ENCODE data around the gene CADPS2.
A peak's percentile ranks its signal among the peaks of the same experiment; 100 is the strongest.
"Not testable (repeated sequence)": the region's sequence is repeated elsewhere in the genome, so short reads cannot be mapped to it uniquely, and the experiment has no call there.

Gene CADPS2

DNA sequence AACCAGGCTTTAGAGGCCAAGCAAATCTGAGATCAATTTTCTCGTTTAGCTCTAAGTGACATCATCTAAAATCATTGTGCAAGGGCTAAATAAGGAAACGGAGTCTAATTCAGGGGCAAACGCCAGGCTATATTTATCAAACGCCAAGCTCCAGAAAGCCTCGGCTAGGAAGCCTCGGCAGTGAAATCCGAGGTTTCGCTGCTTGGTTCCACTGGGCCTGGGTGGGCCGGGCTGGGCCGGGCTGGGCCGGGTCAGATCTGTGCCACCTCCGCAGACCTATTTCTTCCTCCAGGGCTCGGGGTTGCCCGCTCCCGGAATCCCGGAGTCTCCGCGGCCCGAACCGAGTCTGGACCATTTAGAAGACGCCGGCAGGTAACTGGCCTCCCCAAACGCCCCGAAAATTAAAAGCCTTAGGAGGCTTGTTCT, 581.3 kb downstream of the CADPS2 start:
- no peak for DNase-seq

GRCh38 chr7:122304319-122304975, 581.8 kb downstream of the CADPS2 start, which contains the start of gene FEZF1:
FEZF1 (minus strand) TSS chr7:122304750; CDS start chr7:122304437, 313 bp downstream.
- peak; percentile 45 for DNase-seq

- DNase-seq = no peak
These were observed 582.5 kb downstream of the CADPS2 start for GRCh38 chr7:122303531-122304318.

GRCh38 chr7:122302761-122303530, 583.3 kb downstream of the CADPS2 start:
- no peak for DNase-seq

GRCh38 chr7:122301858-122302760, 584.2 kb downstream of the CADPS2 start:
- DNase-seq = no peak

DNA sequence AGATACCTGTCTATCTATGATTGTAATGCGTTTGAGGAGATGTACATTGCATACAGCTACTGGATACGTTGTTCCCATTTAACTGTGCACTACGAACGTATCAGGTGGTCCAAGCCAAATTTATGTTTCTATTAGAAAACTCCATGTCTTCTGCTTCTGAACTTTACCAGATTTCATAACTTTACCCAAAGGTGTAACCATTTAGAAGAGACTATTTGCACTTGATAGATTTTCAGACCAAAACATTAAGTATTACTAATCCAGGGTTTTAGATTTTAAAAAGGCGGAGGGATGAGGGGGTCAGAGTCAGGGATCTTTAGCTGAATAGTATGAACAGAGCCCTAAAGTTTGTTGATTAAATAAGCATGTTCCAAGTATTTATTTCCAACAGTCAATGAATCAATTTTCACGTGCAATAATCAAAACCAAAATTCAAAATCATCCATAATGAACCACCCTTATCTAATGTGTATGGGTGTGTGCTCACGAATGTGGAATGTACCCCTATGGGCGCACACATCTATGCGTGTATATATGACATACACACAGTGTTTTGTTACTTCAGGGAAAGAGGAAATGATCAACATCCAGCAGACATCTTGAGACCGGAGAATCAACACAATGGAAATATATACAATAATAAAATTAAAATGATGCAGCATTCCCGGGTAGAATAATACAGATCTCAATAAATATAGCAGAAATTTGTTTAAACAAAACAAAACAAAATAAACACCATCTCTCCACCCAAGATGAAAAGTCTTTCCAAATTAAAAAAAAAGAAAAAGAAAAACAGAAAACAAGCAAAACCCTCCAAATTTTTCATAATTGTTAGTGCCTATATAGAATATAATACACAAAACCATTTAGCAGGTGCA, 585.1 kb downstream of the CADPS2 start:
- no peak for DNase-seq

DNA sequence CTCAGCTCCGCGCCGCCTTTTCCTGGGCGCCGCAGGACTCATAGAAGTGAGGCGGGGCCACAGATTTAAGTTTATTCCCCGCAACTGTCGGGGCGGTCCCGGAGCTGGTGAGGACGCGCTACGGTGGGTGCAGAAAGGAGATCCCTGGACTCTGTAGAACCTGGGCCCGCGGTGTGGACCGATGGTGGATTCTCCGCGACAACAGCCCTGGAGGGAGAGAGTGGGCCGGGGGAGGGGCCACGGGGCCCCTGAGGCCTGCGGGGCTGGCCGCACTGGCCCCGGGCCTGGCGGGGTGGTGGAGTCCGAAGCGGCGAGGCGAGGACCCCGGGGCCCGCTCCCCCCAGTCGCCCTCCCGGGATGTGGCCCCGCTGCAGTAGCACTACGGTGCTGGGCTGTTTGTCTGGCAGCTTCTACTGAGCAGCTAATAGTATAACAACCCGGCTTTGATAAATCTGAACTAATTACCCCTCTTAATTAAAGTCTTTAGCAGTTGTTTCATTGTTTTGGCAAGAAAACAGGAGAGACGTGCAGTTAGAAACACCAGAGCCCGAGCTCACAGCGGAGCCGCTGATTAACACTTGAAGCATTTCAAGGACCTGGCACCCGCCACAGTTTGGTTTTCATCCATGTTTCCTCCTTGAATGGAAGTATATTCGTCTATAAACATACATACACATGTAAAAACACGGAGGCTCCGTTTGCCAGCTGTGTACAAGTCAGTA, 585.9 kb downstream of the CADPS2 start:
- no peak for DNase-seq

- DNase-seq = no peak
These were observed 586.5 kb downstream of the CADPS2 start for GRCh38 chr7:122299624-122300210.

DNA sequence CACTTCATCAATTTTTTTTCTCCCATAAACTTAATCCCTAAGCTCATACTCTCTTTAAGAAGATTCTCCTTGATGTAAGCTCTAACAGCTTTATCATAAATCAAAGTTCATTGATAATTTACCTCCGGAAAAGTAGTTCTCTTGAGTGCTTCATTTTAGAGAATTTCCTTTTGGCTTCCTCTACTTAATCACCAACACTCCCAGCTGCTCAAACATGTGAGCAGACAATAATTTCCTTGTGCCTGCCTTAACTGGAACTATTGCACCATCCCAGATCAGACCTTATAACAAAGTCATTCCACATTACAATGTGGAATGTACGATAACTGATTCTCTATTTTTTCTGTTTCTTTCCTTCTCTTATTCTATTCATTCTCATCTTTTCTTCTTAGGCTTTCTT, 587.6 kb downstream of the CADPS2 start:
- no peak for DNase-seq

- no peak for DNase-seq
These were observed 588.1 kb downstream of the CADPS2 start for GRCh38 chr7:122298131-122298530.

GRCh38 chr7:122291189-122291588, 595.1 kb downstream of the CADPS2 start:
- DNase-seq = no peak

GRCh38 chr7:122290476-122290875, 595.8 kb downstream of the CADPS2 start:
- no peak for DNase-seq

- DNase-seq = no peak
These were observed 596.8 kb downstream of the CADPS2 start for GRCh38 chr7:122289426-122289825.

DNA sequence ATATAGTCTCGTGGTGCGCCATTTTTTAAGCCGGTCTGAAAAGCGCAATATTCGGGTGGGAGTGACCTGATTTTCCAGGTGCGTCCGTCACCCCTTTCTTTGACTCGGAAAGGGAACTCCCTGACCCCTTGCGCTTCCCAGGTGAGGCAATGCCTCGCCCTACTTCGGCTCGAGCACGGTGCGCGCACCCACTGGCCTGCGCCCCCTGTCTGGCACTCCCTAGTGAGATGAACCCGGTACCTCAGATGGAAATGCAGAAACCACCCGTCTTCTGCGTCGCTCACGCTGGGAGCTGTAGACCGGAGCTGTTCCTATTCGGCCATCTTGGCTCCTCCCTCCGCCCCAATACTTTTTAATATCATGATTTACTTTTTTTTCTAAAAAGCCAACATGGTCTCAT, 601.7 kb downstream of the CADPS2 start:
- not testable (repeated sequence) for DNase-seq

DNA sequence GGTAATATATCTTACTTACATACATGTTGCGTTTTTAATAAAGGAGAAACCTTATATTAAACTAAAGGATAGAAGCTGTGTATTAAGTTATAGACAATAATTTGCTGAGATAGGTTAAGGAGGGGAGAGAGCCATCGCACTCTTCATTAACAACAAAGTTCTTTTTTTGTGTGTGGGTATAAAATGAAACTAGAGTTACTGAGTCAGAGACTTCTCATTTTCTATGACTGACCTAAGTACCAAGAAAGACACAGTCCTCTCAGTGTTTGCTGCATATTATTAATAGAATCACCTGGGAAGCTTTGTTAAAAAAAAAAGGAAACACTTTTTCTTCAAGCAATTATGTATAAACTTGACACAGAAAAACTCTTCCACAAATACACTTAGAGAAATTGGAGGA, 613.1 kb downstream of the CADPS2 start:
- DNase-seq = no peak

DNA sequence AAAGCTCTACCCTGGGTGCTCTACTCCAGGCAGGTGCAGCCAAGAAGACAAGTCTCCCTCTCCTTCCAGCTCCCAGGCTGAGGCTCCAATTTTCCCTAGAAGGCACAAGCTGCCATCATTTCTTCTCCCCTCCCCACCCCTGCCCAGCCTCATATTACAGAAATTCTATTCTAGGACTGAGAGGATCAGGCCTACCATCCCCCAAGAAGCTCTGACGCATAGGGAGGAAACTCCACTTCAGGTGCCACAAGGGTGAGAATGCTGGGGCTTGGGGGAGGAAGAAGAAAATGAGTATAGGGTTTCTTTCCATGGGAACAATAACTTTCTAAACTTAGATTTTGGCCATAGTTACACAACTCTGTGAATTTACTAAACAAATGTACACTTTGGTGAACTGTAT, 617.0 kb downstream of the CADPS2 start:
- DNase-seq = no peak
